NCI-H2107 treated with DMSO at 0.1 percent for 48 hours (cell line): ENCODE data around the gene LRRTM4.

Experiments used
- DNase-seq: peaks from one replicate; lab custom pipeline; 2025; ENCODE audit not compliant: unreplicated experiment; lab: John Stamatoyannopoulos, UW

LRRTM4 gene

GRCh38 chr2:77521931-77522470 is at the start of gene LRRTM4:
Gene LRRTM4 (minus strand): TSS chr2:77522376.
- DNase-seq: no peak

- no peak for DNase-seq
Observed at GRCh38 chr2:77571545-77571944, 49.4 kb upstream of the LRRTM4 start.

- DNase-seq: no peak
Observed at GRCh38 chr2:77567723-77568122, 45.5 kb upstream of the LRRTM4 start.

GRCh38 chr2:77566582-77566981 is 44.4 kb upstream of the LRRTM4 start:
- DNase-seq: no peak

- DNase-seq: no peak
Observed at GRCh38 chr2:77566131-77566530, 44.0 kb upstream of the LRRTM4 start.

GRCh38 chr2:77552956-77553355 is 30.8 kb upstream of the LRRTM4 start:
- DNase-seq: no peak

GRCh38 chr2:77538031-77538430 is 15.9 kb upstream of the LRRTM4 start:
- no peak for DNase-seq

- DNase-seq: no peak
Observed at GRCh38 chr2:77522888-77523287, 712 bp upstream of the LRRTM4 start.

- no peak for DNase-seq
Observed at GRCh38 chr2:77521548-77521891, 656 bp downstream of the LRRTM4 start.

- no peak for DNase-seq
Observed at GRCh38 chr2:77520641-77521547, 1.3 kb downstream of the LRRTM4 start.

GRCh38 chr2:77519888-77520506 is 2.2 kb downstream of the LRRTM4 start:
- DNase-seq: no peak

GRCh38 chr2:77519164-77519887 is 2.9 kb downstream of the LRRTM4 start:
- DNase-seq: no peak

- DNase-seq: no peak
Observed at GRCh38 chr2:77518311-77518710, 3.9 kb downstream of the LRRTM4 start.

GRCh38 chr2:77513191-77513590 is 9.0 kb downstream of the LRRTM4 start:
- DNase-seq: no peak

GRCh38 chr2:77512507-77512906 is 9.7 kb downstream of the LRRTM4 start:
- DNase-seq: no peak

GRCh38 chr2:77508511-77508910 is 13.7 kb downstream of the LRRTM4 start:
- DNase-seq: no peak

GRCh38 chr2:77507657-77508056 is 14.5 kb downstream of the LRRTM4 start:
- DNase-seq: no peak

- DNase-seq: no peak
Observed at GRCh38 chr2:77488141-77488540, 34.0 kb downstream of the LRRTM4 start.

GRCh38 chr2:77487074-77487803 is 34.9 kb downstream of the LRRTM4 start:
- no peak for DNase-seq

- DNase-seq: no peak
Observed at GRCh38 chr2:77484026-77484425, 38.1 kb downstream of the LRRTM4 start.

- DNase-seq: no peak
Observed at GRCh38 chr2:77479895-77480294, 42.3 kb downstream of the LRRTM4 start.
